HG03439 (cell line): ENCODE results near the gene STX18.
"Not testable (repeated sequence)": the region's sequence is repeated elsewhere in the genome, so short reads cannot be mapped to it uniquely, and the experiment has no call there.

Experiments used
- ATAC-seq: cut with Tn5 transposase; IDR thresholded peaks from one replicate; pipeline ENCODE4 v1.9.1; 2021; ENCODE audit warnings: mild to moderate bottlenecking, moderate library complexity; ENCODE audit not compliant: unreplicated experiment

Gene STX18

DNA sequence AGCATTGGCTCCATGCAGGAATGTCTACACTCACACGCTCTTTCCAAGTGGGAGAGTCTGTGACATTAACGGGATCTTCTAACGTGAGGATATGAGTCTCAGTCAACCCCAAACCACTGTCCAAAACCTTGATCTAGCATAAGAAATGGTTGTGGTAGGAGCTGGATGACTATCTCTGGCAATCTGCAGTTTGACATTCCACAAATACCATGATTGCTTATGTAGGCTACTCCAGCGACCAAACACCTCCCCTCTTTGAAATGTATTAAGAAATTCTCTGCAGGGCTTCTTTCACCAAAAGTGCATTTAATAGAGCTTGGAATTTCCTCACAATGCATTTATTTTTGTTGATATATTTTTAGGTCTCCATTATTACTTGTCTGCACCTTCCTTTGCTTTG, 14.1 kb upstream of the STX18 start:
- ATAC-seq, result no peak

DNA sequence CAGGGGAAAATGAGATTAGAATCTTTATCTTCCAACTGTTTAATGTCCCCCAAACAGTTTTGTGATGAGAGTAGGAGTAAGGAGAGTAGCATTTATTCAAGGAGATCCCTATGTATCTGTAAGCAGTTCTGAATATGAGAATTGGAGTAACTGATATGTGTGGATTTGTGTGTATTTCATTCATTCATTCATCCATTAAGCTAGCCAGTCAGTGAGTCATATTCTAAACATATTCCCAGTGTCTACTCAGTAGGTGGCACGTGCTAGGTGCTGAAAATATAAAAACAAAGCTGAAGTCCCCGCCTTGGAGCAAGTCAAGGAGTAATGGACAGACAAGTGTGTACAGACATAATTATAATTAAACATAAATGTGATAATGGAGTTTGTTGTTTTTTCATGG, 12.4 kb upstream of the STX18 start:
- ATAC-seq, result no peak

- ATAC-seq, result not testable (repeated sequence)
These were observed 10.2 kb upstream of the STX18 start for GRCh38 chr4:4552042-4552441.

GRCh38 chr4:4550161-4550560, 8.3 kb upstream of the STX18 start:
- ATAC-seq, result not testable (repeated sequence)

DNA sequence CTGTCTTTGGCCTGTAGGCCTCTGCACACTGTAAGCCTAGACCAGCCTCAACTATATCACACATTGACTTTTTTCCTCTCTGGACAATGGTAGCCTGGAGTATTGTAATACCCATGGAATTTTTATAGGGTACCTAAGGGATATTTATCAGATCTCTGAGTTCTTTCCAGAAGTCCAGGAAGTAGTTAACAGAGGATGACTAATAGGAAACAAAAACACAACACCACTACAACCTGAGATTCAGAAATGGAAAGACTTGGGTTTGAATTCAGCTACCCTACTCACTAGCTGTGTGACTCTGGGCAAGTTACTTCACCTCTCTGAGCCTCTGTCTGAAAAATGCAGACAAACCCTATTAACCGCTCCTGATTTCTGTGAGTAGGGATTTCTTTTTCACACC, 7.7 kb upstream of the STX18 start:
- ATAC-seq, result no peak

DNA sequence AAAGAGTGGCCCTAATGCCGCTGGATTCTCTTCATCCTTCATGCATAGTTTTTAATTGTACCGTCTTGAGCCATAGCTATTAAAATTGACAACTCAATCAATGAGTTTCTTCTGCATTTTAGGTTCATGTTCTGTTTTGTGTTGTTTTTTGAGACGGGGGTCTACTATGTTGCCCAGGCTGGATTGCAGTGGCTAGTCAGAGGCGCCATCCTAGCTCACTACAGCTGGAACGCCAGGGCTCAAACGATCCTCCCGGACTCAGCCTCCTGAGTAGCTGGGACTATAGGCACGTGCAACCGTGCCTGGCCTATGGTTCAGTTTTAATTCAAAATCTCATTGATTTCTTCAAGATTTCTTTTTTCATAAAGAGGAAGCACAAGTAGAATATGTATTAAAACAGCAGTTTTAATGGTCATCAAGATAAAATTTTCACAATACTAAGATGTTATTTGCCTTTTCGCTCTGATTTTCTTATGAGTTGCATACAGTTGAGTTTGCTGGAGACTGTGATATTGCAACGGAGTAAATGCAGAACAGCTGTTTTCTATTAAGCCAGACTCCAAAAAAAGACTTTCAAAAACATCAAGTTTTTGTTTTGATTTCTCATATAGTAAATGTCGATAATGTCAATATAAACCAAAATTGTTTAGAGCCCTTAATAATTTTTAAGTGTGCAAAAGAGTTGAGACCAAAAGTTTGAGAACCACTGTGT, 1.1 kb upstream of the STX18 start:
- no peak for ATAC-seq

DNA sequence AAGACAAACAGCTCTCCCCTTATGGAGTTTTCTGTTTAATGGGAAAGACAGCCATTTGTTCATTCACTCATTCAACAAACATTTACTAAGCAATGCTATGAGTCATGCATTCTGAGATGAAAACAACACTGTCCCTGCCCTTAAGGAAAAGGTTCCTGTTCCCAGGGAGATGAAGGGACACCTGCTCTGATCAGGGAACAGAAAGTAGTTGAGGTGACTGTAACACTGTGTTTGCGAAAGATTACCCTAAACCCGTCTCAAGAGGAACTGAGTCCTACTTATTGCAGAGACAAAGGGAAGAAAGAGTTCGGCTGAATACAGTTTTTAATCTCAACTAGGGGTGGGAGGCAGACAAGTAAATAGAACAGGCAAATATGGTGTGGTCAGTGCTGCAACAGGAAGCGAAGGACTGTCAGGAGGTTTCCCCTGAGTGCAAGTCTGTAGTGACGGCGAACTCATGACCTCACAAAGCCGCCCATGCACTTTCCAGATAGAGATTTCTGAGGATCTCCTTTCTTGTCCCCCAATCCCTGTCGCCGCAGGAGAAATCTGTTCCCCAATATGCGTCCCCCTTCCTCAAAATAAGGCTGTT, 712 bp downstream of the STX18 start:
- ATAC-seq, result no peak

- ATAC-seq, result no peak
These were observed 2.4 kb downstream of the STX18 start for GRCh38 chr4:4539481-4539880.

GRCh38 chr4:4535590-4535989, 6.3 kb downstream of the STX18 start:
- ATAC-seq, result no peak

DNA sequence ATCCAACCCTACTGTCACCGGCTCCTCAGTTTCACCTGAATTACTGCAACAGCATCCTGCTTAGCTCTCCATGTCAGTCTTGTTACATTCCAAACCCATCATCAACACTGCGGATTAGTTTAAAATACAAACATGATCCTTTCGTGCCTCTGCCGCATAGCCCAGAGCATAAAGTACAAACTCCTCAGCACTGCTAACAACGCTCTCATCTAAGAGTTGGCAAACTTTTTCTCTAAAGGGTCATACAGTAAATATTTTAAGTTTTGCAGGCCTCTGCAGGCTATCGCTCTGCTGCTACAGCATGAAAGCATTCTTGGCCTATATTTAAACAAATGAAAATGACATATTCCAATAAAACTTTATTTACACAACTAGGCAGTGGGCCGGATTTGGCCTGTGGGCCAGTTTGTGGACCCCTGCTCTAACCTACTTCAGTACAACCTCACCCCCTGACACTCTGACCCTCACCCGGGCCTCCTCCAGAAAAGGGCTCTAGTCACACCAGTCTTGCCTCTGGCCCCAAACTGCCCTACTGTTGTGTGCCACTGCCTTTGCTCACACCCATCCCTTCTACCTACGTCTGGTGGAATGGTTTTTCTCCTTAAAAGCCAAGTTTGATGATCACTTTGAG, 7.2 kb downstream of the STX18 start:
- no peak for ATAC-seq

DNA sequence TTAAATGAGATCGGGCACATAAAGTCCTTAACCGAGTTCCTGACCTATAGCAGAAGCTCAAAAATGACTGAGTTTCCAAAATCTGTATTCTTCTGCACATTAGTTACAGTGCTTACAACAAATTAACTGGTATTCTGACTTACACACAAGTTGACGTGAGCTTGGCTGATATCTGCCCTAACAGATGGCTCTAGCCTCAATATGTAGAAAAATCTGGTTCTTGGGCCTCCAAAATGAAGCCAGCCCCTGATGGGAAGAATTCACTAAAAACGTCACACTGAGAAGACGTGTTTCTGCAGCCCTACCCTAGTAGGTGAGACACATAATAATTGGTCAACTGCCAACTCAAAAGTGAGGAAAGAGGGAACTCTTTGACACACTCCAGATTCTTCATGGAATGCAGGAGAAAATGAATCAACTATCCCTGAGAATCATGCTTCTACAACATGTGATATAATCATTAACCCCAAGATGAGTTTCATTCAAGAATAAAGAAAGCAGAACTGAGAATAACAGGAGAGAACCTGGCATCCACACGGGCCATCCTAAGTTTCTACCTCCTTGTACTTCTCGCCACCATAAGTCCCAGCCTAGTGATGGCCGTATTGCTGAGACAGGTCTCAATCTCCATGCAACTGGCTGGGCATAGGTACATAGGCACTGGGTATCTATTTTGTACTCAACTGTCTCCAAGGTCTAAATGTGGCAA, 8.2 kb downstream of the STX18 start:
- no peak for ATAC-seq

- ATAC-seq, result no peak
These were observed 9.3 kb downstream of the STX18 start for GRCh38 chr4:4532371-4533154.

- ATAC-seq, result no peak
These were observed 12.5 kb downstream of the STX18 start for GRCh38 chr4:4529392-4529791.

DNA sequence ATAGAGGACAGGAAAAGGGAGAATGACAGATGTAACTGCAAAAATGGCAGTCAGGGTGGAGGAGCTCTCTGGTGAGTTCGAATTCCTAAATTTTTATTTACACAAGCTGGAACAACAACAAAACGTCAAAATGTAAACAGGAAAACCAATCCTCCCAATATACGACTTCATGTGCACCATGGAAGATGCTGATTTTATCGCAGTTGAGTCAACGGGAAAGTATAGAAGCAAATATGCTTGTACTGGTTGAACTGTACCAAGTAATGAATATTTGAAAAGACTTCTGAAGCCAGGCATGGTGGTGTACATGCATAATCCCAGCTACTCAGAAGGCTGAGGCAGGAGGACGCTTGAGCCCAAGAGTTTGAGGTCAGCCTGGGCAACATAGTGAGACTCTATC, 15.4 kb downstream of the STX18 start:
- no peak for ATAC-seq

GRCh38 chr4:4524364-4524763, 17.5 kb downstream of the STX18 start:
- peak; percentile 96 for ATAC-seq

DNA sequence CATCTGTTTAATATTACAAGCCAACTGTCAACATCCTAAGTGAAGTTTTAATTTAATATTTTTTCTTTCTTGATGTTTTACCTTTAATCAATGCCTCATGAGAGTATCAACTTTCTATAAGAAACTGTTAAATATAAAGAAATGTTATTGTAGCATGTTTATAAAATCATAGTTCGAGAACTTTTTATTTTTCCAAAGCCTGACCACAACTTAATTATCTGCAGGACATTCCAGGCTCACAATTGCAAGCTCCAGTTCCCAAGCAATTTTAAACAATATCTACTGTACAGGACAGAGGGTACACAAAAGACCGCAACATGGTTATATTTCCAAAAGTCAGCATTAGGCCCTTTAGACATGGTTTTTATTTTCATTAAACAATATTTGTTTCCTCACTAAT, 20.1 kb downstream of the STX18 start:
- no peak for ATAC-seq

- ATAC-seq, result no peak
These were observed 20.7 kb downstream of the STX18 start for GRCh38 chr4:4521136-4521535.

GRCh38 chr4:4519297-4519894, 22.5 kb downstream of the STX18 start:
- no peak for ATAC-seq

GRCh38 chr4:4518747-4519146, 23.1 kb downstream of the STX18 start:
- ATAC-seq, result no peak

GRCh38 chr4:4514786-4515185, 27.1 kb downstream of the STX18 start:
- ATAC-seq, result no peak

DNA sequence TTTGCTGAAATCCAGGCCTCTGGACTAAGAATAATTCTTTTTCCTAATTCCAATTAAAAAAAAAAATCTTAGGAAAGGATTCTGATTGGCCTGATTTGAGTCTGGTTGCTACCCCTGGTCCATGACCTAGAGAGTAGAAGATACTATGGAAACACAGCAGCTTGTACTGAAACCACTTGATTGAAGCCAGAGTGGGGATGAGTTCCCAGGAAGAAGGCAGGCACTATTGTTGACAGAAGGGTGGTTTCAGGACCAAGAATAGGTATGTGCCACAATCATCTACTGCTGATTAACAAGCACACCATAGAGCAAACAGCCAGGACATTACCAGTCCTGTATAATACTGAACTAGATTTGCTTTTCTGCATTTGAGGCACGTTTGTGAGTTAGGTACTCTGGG, 29.6 kb downstream of the STX18 start:
- no peak for ATAC-seq
